CD4-positive, alpha-beta T cell treated with Interleukin-17A for 1 hour (primary cell): Measurements from ENCODE around the gene SFTPD.

ENCODE experiments used
- DNase-seq: peaks from one replicate; pipeline ENCODE4 v3.0.0-alpha.2; 2020

SFTPD gene

GRCh38 chr10:79944428-79945395 lies 4.2 kb downstream of the SFTPD start:
- no peak for DNase-seq

- DNase-seq: no peak
Observed at GRCh38 chr10:79943871-79944270, 5.0 kb downstream of the SFTPD start.

GRCh38 chr10:79942261-79943185 lies 6.4 kb downstream of the SFTPD start:
- no peak for DNase-seq

GRCh38 chr10:79941585-79942210 lies 7.2 kb downstream of the SFTPD start:
- DNase-seq: no peak

GRCh38 chr10:79941146-79941545 lies 7.8 kb downstream of the SFTPD start:
- DNase-seq: no peak

GRCh38 chr10:79940431-79940830 lies 8.5 kb downstream of the SFTPD start:
- no peak for DNase-seq

- DNase-seq: no peak
Observed at GRCh38 chr10:79939969-79940368, 8.9 kb downstream of the SFTPD start.

GRCh38 chr10:79938728-79939406 lies 10.0 kb downstream of the SFTPD start:
- DNase-seq: peak; percentile 37

GRCh38 chr10:79937701-79938151 lies 11.2 kb downstream of the SFTPD start:
- DNase-seq: no peak

- no peak for DNase-seq
Observed at GRCh38 chr10:79936625-79937615, 12.0 kb downstream of the SFTPD start.

- DNase-seq: no peak
Observed at GRCh38 chr10:79933961-79934360, 14.9 kb downstream of the SFTPD start.

GRCh38 chr10:79932841-79933379 lies 16.0 kb downstream of the SFTPD start:
- no peak for DNase-seq

GRCh38 chr10:79932307-79932706 lies 16.6 kb downstream of the SFTPD start:
- DNase-seq: no peak

- DNase-seq: no peak
Observed at GRCh38 chr10:79930751-79931150, 18.2 kb downstream of the SFTPD start.

GRCh38 chr10:79930267-79930666 lies 18.6 kb downstream of the SFTPD start:
- no peak for DNase-seq

- DNase-seq: peak; percentile 71
Observed at GRCh38 chr10:79929409-79929904, 19.4 kb downstream of the SFTPD start.

- no peak for DNase-seq
Observed at GRCh38 chr10:79928028-79928583, 20.8 kb downstream of the SFTPD start.

- DNase-seq: no peak
Observed at GRCh38 chr10:79927111-79927828, 21.6 kb downstream of the SFTPD start.

- no peak for DNase-seq
Observed at GRCh38 chr10:79926037-79926436, 22.9 kb downstream of the SFTPD start.

GRCh38 chr10:79925614-79926013 lies 23.3 kb downstream of the SFTPD start:
- DNase-seq: no peak
